ENCODE results near the gene APOBEC3B.

GRCh38 chr22:39026509-39027150 lies 44.5 kb downstream of the APOBEC3B start:
- no peak for TF ChIP-seq CTCF (IDR thresholded peaks at IDR 0.05)
- no peak for TF ChIP-seq POLR2A (IDR thresholded peaks at IDR 0.05)

Data from thyroid gland (tissue), 4 donors.